Ovary (tissue), 3 donors: ENCODE measurements around the gene SLC9A9.

Experiments
- POLR2A ChIP-seq: fragments of 450-650 bp; IDR thresholded peaks from one replicate; pipeline ENCODE4 v1.6.1; 2017; ENCODE audit warnings: antibody characterized with exemption, mild to moderate bottlenecking, moderate library complexity
- TF ChIP-seq, protein P1 (sequence below), 3 donors: fragments of 450-650 bp in 2 of 3; fragments of 200-600 bp in 1 of 3; IDR thresholded peaks; one replicate each; pipeline versions ENCODE4 v1.5.1 to v1.8.0; 2016 to 2022; ENCODE audit warnings: antibody characterized with exemption in 3 of 3, mild to moderate bottlenecking in 1 of 3
- donor health status: DM: no; HTN: no; CAD: no.

DNA sequence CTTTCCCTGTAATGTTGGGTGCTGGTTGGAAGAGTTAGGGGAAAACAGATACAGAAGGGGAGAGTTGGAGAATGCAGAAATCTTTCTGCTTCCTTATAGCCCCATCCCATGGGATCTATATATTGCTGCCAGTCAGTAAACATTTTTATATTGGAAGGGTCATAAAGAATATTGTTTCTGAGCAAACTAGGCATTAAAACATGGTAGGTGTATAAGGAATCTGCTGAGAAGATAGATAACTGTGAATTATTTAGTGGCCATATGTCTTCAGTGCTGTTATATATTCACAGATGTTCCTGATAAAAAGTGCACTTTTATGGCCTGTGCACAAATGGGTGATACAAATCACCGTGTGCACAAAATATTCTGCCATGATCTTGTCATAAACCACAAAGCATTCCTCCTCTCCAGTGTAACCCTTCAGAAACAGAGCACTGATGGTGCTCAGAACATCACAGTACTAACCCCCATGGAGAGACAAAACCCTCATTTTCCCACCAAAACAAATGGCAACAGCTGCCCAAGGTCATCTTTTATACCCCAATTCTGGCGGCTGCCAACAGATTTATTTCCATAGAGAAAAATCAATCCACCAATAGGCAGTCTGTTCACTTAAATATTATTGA lies 269.3 kb downstream of the SLC9A9 start:
- TF ChIP-seq, protein P1, sequence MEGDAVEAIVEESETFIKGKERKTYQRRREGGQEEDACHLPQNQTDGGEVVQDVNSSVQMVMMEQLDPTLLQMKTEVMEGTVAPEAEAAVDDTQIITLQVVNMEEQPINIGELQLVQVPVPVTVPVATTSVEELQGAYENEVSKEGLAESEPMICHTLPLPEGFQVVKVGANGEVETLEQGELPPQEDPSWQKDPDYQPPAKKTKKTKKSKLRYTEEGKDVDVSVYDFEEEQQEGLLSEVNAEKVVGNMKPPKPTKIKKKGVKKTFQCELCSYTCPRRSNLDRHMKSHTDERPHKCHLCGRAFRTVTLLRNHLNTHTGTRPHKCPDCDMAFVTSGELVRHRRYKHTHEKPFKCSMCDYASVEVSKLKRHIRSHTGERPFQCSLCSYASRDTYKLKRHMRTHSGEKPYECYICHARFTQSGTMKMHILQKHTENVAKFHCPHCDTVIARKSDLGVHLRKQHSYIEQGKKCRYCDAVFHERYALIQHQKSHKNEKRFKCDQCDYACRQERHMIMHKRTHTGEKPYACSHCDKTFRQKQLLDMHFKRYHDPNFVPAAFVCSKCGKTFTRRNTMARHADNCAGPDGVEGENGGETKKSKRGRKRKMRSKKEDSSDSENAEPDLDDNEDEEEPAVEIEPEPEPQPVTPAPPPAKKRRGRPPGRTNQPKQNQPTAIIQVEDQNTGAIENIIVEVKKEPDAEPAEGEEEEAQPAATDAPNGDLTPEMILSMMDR (IDR thresholded peaks at IDR 0.05) = no peak
- TF ChIP-seq POLR2A = no peak
